Embryonic facial prominence (tissue), 1 donor: ENCODE measurements around the gene NDFIP1.
A peak's percentile ranks its signal among the peaks of the same experiment; 100 is the strongest.
"Not testable (repeated sequence)": the region's sequence is repeated elsewhere in the genome, so short reads cannot be mapped to it uniquely, and the experiment has no call there.

Source experiments
- DNase-seq: peaks from one replicate; pipeline ENCODE4 v3.0.0-alpha.2; 2016; ENCODE audit errors: extremely low spot score

The NDFIP1 gene

DNA sequence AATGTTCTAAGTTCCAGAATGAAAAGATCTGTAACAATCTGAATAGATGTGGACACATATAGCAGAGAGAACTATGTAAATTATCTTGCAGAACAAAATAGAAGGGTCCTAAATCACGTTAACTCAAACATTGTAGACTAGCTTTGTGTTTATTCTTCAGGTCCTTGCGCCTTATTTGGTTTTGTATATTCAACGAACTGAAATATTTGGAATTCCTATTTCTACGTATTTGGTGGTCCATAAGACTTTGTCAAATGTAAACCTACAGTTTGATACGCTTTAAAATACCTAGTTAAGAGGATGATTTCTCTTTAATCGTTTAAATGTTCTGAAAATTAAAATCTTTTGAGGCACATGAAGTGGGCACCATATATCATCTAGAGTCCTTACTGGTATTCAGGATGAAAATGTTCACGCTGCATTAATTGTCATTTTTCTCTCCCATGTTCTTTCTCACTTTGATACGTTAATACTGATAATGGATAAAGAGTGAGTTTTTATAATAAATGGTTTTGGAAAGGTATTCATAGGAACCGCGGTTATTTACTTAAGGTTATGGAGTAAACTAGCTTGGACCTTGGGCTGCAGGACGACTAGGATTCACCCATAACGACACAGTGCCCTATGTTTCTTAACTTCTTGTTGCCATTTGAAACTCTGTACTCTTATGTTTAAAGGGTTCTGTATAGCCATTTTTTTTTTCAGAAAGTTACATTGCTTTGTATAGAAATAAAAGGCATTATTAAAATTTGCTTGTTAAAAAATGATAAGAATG lies 45.3 kb downstream of the NDFIP1 start:
- DNase-seq: no peak

DNA sequence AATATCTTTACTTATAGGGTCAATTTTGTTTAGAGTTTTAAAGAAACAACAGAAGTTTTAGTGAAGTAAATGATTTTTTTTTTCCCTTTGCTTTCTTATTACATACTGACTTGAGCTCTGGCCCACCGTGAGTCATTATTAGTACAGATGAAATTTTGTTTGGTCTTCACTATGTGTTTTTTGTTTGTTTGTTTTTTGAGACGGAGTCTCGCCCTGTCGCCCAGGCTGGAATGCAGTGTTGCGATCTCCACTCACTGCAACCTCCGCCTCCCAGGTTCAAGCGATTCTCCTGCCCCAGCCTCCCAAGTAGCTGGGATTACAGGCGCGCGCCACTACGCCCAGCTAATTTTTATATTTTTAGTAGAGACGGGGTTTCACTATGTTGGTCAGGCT lies 45.9 kb downstream of the NDFIP1 start:
- not testable (repeated sequence) for DNase-seq

DNA sequence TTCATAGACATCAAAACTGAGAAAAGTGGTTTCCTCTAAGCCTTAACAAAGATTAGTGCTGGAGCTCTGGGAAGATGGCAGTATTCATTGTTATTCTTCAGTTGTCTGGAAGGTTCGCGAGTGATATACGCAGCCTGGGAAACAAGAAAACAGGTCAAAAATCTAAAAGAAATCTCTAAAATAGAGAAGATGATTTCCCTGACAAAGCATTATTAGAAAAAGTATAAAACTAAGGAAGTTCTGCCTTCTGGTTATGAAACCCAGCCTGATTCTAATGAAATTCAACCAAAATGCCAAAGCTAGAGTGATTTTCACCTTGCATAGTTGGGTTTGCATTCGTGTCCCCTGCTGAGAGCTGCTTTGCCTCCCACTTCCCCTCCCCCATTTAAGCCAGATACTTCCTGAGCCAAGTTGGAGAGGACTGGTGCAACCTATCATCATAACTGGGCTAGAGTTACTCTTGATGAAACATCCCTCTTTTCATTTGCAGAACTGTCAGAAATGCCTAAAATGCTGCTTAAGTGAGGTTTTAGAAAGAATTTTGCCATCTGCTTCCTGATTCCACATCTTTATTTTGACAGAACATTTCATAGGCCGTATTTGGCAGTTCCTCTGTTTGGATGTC lies 48.4 kb downstream of the NDFIP1 start:
- DNase-seq: no peak

DNA sequence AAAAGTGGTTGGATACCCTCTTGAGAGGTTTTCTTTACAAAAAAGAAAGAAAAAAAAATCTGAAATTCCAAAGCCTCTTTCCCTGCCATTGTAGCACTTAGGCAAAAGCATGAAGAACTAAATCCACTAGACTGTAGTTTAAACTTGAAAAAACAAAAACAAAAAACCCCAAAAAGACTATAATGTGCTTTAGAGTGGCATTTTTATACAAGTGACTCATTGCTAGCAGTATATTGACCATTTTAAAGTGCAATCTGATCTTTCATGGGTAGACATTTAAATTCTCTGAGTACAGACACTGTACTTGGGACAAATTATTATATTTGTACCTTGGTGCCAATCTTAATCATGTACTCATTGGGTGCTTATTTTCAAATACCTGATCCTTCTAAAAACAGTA lies 50.8 kb downstream of the NDFIP1 start:
- DNase-seq: no peak

DNA sequence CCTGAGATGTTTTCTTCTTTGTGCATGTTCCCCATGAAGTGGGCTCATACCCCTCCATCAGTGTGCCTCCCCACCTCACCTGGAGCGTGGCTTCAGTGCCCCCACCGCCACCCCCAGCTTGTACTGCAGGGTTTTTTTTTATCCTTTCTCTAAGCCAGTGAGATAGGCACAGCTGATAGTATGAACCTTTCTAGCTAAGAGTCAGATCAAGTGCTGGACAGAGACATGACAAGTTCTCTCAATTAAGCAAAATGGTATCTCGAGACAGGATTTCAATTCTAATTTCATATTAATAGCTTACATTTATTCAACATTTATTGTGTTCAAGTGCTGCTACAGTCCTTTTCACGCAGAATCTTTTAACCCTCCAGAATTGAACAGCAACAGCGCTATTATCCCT lies 55.7 kb downstream of the NDFIP1 start:
- DNase-seq: no peak

DNA sequence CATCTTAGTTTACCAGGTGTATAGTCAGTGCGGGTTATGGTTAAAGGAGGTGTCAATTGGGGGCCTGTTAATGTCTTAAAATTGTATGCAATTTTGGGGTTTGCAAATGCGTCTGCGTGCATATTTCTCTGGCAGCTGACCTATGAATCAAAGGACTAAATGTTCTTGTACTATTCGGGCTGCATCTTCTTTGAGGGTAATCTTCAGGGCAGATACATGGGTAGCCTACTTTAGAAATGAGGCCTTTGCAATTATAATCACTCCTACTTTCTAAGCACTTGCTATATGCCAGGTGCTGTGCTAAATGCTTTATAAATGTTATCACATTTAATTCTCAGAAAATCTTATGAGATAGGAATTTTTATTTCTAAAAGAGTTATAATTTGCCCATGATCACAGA lies 58.2 kb downstream of the NDFIP1 start:
- no peak for DNase-seq

DNA sequence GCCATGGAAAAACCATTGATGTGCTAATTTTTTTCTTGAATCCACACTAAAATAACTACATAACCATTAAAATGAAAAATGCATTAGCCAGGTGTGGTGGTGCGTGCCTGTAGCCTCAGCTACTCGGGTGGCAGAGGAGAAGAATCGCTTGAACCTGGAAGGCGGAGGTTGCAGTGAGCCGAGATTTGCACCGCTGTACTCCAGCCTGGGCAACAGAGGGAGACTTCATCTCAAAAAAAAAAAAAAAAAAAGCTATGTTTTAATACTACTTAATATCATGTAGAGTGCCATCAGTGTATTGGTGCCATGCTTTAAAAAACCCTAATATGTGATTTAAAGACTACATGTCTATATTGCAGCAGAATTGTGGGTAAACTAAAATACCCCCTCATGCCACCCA lies 58.9 kb downstream of the NDFIP1 start:
- no peak for DNase-seq

DNA sequence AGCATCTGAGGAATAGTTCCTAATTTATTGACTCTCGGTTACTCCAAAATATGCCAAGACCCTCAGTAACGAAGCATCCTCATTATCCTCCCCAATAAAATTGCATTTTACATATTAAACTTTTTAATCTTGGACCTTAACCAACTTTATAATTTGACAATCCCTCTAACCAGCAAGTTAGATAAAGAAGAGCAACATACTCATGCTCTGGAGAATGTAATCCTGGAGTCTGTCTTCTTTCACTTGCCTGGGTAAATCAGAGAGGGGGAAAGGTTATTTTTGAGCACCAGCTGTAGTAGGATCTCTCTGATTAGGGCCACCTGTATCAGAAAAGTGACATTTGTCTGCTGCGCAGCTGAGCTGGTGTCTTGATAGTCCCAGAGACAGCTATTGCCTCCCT lies 59.8 kb downstream of the NDFIP1 start:
- DNase-seq: no peak

DNA sequence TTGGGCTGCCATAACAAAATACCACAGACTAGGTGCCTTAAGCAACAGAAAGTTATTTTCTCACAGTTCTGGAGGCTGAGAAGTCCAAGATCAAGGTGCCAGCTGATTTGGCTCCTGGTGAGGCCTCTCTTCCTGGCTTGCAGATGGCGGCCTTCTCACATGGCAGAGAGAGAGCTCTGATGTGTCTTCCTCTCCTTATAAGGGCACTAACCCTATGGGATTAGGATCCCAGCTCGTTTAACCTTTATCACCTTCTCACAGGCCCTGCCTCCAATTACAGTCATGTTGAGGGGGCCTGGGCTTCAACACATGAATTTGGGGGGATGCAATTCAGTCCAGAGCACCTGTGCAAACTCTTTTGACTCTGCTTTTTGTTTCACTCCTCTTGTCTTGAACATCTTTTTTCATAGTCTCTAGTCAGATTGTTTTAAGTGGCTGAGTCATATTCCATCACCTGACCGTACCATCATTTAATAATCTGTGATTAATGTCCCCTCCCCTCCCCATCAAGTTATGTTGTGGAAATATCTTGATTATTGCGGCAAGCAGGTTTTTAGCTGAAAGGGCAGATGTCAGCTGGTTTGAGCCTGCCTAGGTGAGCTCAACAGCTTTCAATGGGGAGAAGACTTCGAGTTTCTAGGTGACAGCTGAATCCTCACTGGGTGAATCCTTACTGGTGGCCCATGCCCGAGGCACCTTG lies 61.8 kb downstream of the NDFIP1 start:
- DNase-seq: no peak

DNA sequence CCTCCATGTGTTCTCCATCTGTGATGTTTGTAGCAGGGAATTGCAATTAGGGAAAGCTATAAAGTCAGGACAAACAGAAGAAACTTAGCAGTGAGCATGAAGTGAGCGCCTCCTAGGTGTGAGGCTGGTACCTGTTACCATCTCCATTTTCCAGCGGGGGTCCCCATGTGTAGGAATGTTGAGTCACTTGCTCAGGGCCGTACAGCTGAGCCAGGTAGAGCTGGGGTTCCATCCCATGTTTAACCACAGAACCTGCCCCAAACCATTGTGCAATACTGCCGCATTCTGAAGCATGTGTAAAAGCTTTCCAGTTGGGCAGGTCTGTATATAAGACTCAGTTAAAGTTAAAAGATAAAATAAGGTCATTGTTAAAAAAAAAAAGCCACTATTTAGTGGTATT lies 62.7 kb downstream of the NDFIP1 start:
- no peak for DNase-seq

DNA sequence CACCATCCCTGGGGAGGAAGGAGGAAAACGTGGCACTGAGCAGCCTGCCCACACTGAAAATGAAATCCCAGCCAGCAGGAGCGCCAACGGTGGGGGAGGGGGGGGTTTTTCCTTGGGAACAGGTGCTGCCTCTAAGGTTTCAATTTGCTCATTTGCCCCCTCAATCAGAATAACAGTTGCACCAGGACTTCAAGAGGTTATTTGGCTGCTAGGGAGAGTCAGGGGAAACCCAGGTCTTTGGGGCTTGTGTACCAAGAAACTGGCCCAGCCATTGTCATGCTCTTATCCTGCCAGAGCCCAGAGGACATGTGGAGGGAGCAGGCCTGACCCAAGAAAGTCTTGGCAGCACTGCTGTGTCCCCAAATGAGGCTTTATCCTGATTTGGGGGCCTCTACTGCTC lies 66.5 kb downstream of the NDFIP1 start:
- no peak for DNase-seq

DNA sequence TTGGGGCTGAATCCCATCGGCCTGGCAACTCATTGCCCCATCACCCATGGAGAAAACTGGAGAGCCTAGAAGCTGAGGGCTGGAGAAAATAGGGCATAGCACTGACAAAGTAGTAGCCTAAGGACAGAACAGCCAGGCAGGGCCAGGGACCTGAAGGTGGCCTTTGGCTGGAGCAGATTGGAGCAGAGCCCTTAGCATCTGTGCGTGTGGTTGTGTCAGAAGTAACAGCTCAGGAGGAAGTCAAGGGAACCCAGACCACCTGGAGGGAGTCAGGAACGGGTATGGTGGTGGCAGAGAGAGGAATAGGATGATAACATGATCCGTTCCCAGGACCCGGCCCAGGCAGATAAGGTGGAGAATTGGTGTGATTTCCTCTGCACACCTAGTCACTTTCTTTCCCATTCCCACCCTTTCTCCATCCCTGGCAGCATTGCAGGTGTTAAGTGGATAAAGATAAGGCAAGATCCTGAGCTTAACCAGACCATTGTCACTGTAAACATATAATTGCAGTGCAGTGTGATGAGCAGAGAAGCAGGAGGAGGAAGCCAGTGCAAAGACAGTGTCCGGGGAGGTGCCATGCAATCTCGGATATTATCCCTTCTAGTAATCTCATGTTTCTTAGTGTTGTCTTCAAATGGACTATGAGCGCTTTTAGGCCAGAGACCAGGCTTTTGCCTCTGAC lies 67.0 kb downstream of the NDFIP1 start:
- DNase-seq: no peak

DNA sequence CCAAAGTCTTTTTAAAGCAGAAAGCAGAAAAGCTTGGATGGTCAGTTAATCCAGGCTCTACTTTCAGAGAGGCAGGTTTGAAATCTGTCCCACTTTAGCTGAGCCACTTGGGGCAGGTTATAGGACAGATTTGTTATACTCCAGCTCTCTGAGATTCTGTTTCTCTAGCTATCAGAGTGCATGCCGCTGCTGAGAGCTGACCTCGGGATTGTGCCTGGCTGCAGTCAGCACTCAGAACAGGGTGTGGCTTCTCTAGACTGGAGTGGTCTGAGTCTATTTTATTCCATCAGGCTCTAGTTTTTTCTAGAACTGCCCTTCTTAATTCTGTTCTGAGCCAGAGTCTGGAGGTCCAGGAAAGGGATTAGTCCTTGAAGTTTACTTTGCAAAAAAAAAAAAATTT lies 67.7 kb downstream of the NDFIP1 start:
- DNase-seq: no peak

DNA sequence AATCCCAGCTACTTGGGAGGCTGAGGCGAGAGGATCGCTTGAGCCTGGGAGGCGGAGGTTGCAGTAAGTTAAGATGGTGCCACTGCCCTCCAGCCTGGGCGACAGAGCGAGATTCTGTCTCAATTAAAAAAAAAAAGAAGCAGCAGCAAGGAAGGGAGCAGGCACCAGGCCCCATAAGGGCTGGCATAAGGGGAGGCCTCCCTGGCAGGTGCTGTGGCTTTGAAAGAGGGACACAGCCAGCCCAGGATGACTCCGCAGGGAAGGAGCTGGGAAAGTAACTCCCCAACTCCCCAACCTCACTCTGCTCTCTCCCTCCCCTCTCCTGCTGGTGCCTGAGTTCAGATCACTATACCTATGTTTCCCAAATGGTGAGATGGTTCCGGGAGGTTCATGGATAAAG lies 70.1 kb downstream of the NDFIP1 start:
- no peak for DNase-seq

DNA sequence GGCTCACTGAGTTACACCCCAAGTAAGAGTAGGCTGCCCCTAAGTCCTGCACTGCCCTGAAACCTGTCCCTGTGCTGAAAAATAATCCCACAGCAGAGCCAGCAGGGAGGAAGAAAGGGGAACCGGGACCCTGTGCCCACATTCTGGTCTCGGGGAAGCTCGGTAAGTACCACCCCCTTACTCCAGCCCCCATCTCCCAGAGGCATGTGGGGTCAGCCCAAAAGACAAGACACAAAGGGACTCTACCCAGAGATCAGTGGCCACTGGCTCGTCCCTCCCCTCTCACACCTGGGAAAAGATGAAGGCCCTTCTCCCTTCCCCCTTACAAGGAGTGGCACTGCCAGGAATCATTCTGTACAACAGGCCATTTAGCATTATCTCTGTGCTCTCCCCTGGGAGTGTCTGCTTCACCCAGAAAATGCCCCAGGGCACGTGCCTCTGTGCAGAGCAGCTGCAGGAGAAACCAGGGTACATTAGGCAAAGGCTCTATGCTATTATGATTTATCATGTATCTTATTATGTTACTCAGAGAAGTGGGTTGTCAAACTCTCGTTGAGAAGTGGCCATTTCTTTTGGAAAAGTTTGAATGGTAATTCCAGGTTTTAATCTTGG lies 71.3 kb downstream of the NDFIP1 start:
- no peak for DNase-seq

DNA sequence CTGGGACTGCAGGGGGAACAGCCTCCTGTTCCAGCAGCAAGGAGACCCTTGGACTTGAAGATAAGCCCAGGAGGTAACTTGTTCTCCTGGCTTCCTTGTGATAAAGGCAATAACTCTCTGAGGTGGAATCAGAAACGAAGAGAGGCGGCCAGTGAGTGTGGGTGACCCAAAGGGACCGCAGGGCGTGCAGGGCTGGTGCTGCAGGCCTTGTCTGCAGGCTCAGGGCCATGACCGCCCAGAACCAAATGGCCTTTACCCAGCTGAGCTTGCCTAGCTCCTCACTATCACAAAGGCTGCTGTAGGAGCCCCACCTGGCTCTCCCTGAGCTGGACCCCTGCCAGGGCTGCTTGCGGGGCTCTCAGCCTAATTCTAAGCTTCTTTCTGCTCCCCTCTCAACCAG lies 72.5 kb downstream of the NDFIP1 start:
- no peak for DNase-seq

DNA sequence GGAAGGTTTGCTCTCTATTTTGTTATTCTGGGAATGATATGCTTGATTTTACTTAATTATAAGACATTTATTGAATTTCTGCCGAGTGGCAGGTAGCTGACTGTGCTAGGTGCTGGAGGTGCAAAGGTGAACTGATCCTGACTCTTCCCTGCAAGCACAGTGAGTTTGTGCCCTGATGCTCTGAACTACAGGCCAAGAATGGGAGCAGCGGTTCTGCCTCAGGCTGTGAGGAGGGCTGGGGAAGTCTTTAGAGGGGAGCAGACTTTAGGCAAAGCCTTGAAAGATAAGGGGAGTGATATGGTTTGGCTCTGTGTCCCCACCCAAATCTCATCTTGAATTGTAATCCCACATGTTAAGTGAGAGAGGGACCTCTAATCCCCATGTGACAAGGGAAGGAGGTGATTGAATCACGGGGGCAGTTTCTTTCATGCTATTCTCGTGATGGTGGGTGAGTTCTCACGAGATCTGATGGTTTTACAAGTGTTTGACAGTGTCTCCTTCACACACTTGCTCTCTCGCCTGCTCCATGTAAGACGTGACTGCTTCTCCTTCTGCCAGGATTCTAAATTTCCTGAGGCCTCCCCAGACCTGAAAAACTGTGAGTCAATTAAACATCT lies 73.1 kb downstream of the NDFIP1 start:
- DNase-seq: no peak

DNA sequence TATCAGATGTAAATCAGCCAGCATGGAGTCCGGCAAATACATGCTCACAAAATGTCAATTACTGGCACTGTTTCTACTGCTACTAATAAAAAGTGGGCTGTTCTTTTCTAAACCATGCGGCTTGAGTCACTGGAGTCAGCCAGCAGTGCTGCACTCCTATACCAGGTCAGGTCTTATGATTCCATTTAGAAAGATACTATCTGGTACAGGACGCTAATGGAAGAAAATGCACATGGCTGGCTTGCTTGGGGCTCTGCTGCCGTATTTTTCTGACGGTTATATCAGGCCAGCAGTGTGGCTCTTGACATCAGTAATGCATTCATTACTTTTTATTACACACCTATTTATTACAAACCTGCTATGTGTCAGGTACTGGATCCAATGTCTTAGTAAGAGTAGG lies 74.3 kb downstream of the NDFIP1 start:
- no peak for DNase-seq

DNA sequence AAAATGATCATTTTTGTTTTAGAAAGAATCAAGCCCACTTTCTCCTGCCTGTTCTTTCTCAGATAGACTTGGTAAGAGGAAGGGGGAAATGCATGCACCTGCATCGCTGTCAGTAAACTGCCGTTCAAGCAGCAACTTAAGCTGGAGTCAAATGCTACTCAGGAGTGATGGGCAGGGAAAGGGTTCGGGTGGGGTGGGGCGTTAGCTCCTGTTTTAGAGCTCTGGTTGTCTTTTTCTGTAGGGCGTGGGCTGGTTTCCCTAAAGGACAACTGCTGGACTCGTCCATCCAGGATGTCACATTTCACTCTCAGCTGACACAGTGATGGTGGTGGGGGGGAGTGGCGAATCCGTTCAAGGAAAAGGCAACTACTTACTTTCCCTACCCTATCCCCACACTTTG lies 75.0 kb downstream of the NDFIP1 start:
- no peak for DNase-seq

DNA sequence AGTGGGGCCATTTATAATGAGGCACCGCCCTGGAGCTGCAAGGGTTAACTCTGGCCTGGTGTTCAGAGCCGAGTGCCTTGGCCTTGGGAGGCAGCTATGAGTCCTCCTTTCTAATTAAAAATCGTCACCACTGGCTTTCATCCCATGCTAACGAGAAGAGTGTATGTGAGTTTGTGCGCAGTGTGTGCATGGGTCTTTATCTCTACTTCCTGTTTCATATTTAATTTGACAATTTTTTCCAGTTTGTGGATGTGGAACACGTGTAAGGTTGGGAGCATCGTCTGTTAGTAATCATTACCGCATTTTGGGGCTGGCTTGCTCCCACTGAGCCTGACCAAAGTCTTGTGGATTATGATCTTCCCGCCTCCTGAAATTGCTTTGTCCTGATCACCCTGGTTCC lies 76.4 kb downstream of the NDFIP1 start:
- peak; percentile 18 for DNase-seq

DNA sequence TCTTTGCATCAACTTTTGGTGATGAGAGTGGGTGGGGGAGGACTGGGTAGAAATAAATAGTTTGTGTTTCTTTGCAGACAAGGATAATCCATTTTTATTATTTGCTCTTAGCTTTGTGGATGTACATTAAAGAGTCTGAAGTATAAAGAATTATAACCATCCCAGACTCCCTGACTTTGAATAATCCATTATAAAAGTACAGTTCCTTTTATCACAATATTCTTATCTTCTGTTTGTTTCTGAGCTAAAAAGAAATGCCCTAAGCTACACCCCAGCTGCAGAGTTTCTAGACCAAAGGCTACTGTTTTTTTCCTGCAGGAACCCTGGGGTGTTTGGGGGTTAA lies 77.9 kb downstream of the NDFIP1 start:
- no peak for DNase-seq
